Measurements from ENCODE around the gene GXYLT2. TPM values are rescaled to one million over a fixed set of nuclear protein-coding genes. Genes with fewer than 3 reads are reported as not detected.
A peak's percentile ranks its signal among the peaks of the same experiment; 100 is the strongest.
"Not testable (repeated sequence)": the region's sequence is repeated elsewhere in the genome, so short reads cannot be mapped to it uniquely, and the experiment has no call there.

Gene GXYLT2
- total RNA-seq, 1 experiment from 2014 or later, result not detected

DNA sequence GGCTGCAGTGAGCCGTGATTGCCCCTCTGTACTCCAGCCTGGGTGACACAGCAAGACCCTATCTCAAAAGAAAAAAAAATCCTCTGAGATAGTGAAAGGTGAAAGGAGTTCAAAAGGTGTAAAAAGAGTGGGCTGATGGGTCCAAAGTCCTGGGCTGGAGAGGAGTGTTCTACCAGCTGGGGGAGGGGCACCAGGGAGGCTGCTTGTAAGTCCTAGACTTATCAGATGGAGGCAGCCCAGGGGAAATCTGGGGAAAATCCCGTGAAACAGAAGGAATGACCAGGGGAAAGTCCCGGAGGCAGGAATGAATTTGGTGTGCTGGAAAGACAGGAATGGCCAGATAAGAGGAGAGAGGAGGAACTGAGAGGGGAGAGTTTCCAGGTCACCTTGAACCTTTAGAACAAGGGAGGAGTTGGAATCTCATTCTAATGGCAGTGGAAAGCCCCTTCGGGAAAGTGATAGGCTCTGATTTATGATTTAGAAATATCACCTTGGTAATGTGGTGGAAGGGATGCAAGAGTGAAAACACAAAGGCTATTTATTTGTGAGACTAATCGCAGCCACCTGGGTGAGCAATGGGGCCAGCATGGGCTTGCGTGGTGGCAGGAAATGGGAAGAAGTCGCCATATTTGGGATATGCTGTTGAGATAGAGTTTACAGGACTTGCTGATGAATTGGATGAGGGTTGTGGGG is 85.3 kb downstream of the GXYLT2 start:
- no peak for DNase-seq (ENCODE audit: low spot score)

DNA sequence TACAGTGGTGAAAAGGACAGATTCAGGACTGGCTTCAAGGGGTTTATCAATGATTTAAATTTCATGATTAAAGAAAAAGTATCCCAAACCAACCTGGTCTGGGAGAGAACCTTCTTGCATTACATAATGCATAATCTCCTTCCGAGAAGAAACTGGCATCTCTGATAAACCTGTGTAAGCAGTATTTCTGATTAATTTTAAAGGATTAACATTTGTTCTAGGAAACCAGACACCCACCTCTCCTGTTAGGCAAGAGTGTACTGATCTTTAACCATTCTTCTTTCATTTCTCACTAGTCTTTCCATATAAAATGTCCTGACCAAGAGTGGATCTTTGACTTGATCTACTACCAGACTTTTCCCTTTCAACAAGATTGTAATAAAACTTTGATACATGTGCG is 85.9 kb downstream of the GXYLT2 start:
- DNase-seq (ENCODE audit: low spot score), result no peak

DNA sequence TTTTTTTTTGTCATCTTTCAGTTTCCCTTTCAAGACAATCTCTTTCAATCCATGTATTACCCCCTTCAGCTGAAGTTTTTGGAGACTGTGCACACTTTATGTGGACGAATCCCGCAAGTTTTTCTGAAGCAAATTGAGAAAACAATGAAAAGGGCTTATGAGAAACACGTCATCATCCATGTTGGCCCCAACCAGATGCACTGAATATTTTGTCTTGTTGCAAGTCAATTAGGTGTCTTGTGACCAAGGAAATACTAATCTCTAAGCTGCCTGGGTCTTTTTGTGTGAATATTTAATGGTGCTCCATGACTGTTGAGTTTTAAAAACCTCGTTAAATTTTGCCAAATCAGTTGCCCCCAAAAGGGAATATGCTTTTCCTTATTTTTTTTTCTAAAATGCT is 87.1 kb downstream of the GXYLT2 start:
- no peak for DNase-seq (ENCODE audit: low spot score)

DNA sequence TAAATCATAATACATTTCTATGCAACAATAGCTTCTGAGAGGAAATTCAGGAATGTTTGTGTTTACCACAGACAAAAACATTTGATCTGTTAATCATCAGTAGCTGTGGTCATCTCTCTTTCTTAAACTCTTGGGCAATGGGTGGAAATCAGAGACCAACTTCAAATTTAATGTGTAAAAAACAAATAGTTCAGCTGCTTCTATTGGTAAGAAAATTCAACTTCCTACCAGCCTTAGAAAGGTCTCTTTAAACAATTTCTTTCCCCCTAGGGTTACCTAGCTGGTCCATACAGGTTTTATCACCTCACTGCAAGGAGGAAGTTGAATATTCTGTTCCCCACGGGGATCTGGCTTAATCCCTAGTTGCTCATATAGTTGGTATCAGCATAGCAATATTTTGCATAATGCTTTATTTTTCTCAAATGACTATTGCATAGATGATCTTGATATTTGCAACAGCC is 88.5 kb downstream of the GXYLT2 start:
- no peak for DNase-seq (ENCODE audit: low spot score)

DNA sequence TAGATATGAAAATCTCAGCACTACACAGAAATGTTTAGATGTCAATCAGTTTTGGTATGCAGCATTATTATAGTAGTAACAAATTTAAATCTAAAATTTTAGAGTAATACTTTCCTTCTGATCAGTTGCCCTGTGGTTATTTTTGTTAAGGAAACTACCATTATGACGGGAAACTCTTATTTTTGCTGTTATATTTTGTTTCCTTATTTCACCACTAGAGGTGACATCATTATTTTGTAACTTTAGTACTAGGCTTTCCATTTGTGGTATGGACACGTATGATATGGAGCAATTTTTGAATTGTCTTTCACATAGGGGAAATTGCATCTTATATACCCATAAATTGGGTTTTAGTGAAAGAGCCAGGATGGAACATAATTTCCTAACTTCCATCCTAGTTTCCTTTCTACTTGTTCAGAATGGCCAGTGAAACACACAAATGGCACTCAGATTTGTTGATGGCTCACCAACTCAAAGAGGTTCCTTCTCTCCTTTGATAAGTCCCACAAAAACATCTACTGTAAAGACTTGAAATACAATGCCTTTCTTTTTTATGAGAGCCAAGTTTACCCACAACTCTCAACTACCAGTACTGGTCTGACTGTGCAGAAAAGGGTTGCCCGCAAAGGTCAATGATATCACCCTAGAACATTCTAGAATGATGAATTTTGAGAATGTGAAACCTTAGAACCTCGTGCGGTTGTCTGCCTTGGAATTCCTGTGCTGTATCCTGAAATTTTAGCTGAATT is 89.4 kb downstream of the GXYLT2 start:
- DNase-seq (ENCODE audit: low spot score), result no peak

DNA sequence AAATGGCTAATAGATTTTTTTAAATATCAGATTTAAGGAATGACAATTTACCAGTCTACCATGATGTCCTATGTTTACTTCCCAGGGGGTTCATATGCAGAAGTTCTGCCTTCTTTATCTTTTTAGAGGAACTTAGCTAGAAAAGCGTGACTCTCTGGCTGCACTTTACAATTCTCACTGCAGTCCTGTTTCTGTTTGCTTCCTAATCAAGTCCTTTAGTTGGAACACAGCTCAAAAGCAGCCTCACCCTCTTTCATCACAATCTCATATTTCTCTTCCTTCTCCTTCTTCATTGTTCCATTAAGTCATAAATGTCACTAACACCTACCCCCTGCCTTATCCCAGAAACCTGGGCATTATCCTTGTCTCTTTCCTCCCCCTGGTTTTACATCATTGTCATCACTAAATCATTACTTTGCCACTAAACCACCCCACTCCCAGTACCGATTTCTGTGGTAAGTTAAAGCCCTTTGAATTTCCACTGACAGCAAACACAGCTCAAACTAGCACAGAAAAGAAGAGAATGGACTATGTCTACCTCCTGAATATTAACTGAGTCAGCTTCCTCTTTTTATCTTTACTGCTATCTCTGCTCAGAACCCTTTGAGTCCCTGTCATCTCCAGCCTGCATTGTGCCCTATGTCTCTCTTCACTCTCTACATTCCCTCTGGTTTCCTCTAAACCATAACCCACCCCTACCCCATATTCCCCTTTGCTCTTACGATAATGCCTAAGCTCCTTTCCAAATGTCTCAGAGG is 94.9 kb downstream of the GXYLT2 start:
- no peak for DNase-seq (ENCODE audit: low spot score)

DNA sequence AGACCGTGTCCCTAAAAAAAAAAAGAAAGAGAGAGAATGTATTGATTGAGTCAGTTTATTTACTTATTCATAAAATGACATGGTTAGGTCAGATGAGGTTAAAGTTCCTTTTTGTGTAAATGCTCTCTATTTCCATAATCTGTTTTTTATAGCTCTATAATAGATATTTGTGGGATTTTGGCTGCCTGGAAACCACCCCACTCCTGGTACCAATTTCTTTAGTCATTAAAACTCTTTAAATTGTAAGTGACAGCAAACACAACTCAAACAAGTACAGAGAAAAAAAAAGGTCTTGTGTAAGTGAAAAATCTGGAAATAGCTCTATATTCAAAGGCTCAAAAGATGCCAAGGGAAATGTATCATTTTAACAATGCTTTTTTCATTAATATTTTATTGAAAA is 97.7 kb downstream of the GXYLT2 start:
- DNase-seq (ENCODE audit: low spot score), result no peak

DNA sequence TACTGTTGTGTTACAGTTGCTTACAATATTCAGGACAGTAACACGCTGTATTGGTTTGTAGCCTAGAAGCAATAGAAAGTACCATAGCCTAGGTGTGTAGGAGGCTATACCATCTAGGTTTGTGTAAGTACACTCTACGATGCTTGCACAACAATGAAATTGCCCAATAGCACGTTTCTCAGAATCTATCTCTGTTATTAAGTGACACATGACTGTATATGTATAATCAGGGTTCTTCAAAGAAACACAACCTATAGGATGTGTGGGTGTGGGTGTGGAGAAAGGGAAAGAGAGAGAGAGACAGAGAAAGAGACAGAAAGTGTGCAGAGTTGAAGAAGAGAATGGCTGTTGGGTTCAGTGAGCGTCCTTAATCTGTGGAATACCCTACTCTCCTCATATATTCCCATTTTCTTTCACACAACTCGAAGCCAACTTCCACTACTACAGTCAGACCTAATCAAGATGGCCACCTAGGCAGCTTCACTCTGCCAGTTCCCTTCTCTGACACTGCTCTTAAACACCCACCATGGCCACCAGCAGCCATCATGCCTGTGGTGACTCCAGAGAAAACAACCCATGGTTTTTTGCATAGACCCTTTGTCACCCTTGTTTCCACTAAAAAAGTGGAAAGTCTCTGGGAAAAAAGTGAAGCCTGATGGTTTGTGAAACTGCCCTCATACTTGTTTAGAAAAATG is 103.0 kb downstream of the GXYLT2 start:
- DNase-seq (ENCODE audit: low spot score), result no peak

DNA sequence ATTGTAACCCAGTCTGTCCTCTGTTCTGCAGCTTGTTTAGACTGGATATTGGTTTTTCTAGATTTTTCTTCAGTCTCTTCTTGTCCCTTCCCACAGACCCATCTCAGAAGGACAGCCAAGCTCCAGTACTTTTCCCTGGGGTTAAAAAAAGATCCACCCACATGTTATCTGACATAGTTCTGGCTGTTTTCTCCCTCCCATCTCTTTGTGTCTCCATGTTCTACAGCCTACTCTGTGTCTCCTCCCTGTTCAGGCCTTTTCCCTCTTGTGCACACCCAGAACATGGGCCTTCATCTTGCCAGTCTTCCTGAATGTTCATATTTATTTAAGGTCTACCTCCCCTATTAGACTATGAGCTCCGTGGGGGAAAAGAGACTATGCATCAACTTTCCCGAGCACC is 103.7 kb downstream of the GXYLT2 start:
- DNase-seq (ENCODE audit: low spot score), result no peak

DNA sequence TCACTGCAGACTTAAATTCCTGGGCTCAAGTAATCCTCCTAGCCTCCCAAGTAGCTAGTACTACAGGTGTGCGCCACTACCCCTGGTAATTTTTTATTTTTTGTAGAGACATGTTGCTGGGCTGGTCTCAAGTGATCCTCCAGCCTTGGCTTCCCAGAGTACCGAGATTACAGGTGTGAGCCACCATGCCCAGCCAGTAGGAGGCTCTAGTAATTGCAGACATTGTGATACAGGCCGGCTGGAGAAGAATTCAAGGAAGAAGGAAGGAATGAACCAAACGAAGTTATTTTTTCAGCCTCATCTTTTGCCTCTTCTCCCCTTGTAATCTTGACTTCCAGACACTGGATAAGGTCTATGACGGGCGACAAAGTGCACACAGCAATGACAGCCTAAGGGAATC is 105.5 kb downstream of the GXYLT2 start:
- DNase-seq (ENCODE audit: low spot score), result peak; percentile 2

DNA sequence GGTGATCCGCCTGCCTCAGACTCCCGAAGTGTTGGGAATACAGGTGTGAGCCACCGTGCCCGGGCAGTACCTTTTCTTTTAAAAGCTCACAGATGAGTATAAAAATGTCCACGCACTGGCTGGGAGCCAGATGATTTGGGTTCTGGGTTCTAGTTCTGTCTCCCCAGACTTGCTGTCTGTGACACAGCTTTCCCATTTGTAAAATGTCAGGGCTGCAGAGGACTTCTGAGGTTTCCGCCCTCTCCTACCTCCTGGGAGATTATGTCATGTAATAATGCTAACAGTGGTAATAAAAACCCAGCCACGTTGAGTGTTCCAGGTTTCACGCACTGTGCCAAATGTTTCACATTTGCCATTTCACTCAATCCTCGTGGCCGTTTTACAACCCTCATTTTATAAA is 107.5 kb downstream of the GXYLT2 start:
- no peak for DNase-seq (ENCODE audit: low spot score)

DNA sequence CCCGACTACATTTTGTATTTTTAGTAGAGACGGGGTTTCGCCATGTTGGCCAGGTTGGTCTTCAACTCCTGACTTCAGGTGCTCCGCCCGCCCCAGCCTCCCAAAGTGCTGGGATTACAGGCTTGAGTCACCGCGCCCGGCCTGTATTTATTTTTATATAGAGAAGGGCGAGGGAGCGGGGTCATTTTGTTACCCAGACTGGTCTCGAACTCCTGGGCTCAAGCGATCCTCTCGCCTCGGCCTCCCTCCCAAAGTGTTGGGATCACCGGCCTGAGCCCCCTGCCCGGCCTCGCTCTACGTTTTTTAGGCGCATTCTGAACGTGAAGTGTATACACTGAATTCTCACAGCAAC is 108.3 kb downstream of the GXYLT2 start:
- DNase-seq (ENCODE audit: low spot score), result no peak

DNA sequence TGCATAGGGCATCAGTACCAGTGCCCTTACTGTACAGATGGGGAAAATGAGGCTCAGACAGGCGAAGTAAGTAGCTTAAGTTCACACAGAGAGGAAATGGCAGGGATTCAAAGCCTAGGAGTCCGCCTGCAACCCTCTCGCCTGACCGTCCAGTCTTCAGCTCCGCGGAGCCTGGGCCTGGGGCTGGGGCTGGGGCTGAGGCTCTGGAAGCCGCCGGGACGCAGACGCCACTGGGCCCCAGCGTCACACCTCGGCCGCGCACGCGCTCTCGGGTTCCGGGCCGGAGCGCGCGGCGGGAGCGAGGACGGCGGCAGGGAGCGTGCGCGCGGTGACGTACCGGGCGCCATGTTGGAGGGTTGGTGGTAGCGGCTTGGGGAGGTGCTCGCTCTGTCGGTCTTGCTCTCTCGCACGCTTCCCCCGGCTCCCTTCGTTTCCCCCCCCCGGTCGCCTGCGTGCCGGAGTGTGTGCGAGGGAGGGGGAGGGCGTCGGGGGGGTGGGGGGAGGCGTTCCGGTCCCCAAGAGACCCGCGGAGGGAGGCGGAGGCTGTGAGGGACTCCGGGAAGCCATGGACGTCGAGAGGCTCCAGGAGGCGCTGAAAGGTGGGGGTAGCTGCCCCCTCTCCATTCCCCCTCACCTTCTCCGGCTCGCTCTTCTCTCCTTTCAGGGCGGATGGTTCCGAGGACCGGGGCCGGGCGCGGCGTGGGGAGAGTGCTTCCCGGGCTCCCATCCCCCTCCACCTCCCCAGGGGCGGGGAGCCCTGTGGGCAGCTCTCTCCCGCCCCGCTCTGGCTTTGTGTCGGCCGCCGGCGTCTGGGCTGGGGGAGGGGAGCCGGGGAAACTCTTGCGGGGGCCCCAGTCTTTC is 108.9 kb downstream of the GXYLT2 start, which contains the start of gene PPP4R2:
PPP4R2 (plus strand) TSS at position 339 of the 861 bp plus-strand sequence; CDS start at position 566, 227 bp downstream.
- DNase-seq (ENCODE audit: low spot score), result peak; percentile 83

DNA sequence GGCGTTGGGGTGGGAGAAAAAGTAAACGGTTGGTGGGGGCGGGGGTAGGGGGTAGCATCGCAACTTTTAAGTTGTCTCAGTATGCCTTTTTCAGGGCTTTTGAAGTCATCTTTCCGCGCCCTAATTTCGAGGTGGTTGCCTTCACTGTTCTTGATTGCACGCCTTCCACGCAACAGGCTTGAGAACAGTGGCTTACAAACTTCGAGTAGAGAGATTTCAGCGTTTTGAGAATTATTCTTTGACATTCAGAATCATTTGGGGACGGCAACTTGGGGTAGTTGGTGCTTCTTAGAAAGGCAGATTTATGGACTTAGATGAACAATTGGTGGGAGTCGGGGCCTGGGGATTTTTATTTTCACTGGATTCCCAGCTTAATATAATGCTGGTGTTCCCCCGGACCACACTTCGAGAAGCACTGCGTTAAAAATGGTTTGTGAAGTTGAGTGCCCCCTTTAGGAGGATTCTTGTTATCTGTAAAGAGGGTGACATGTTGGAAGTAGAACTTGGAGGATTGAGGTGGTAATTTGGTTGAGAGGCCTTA is 109.6 kb downstream of the GXYLT2 start:
- DNase-seq (ENCODE audit: low spot score), result peak; percentile 56

DNA sequence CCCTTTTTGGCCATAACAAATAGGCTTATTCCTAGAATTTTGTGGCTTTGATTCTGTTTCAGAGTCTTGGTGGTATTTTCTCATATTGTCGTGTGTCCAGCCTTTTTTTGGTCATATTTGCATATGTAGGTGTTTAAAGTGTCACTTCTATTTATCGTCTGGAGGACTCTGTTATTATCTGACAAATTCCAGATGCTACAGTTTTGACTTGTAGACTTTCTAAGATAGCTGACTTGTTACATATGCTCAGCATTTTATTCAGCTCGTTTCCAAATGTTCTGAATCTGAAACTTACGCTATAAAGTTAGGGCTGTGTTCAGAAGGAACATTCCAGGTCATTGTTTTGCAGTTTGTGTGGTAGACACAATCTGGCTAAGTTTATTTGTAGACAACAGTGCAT is 110.6 kb downstream of the GXYLT2 start:
- DNase-seq (ENCODE audit: low spot score), result no peak

DNA sequence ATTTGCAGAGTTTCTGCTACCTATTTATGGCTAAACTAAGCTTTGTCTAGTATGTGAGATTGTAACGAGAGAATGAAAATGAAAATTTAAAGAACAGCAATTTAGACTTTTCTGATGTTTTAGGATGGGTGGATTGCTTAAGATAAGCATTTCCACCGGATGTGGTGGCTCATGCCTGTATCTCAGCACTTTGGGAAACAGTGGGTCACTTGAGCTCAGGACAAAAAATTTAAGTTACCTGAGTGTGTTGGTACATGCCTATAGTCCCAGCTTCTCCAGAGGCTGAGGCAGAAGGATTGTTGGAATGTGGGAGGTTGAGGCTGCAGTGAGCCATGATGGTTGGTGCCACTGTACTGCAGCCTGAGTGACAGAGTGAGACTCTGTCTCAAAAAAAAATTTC is 112.1 kb downstream of the GXYLT2 start:
- no peak for DNase-seq (ENCODE audit: low spot score)

DNA sequence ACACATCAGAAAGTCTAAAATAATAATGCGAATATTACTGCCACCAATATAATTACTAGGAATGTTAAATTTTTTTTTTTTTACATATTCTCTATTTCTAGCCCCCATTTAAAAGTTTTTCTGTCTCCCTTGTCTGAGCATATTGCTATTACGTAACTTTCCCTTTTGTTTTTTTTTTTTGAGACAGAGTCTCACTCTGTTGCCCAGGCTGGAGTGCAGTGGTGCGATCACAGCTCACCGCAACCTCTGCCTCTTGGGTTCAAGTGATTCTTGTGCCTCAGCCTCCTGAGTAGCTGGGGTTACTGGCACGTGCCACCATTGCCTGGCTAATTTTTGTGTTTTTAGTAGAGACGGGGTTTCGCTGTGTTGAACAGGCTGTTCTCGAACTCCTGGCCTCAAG is 115.2 kb downstream of the GXYLT2 start:
- not testable (repeated sequence) for DNase-seq (ENCODE audit: low spot score)

DNA sequence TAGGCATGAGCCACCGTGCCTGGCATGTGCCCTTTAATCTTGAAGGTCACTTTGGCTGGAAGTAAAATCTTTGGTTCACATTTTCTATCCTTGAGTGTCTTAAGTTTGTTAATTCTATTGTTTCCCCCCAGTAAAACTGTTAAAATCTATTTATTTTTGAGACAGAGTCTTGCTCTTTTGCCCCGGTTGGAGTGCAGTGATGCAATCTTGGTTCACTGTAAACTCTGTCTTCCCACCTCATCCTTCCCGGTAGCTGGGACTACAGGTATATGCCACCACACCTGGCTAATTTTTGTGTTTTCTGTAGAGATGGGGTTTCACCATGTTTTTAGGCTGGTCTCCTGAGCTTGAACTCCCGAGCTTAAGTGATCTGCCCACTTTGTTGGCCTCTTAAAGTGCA is 116.5 kb downstream of the GXYLT2 start:
- no peak for DNase-seq (ENCODE audit: low spot score)

DNA sequence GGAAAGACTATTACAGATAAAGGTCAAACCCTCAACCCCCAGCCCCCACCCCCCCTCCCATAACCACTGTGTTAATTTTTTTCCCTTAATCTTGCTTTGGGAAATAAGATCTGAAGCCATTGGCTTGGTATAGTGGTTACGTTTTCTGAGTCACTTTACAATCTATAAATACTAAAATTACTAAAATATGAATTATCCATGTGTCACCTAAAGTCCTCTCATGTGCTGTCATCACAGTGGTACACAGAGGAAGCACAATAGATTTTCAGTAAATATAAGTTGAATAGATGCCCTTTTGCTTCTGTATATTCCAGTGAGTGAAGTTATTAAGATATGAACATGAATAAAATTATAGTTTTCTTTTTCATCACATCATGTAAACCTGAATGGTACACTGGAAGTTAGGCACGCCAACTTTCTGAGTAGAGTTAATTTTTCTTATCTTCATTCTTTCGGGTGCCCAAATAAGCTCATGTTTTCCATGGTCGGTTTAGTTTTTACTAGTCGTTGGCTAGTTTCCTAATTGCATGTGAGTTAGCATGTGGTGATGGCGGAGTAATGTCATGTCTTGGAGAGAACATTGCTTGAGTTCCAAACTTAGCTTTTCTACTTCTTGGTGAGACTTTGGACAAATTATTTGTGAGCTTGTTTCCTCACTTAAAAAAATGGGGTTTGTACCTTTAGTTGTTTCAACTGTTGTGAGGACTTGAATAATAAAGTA is 120.3 kb downstream of the GXYLT2 start:
- DNase-seq (ENCODE audit: low spot score), result no peak

DNA sequence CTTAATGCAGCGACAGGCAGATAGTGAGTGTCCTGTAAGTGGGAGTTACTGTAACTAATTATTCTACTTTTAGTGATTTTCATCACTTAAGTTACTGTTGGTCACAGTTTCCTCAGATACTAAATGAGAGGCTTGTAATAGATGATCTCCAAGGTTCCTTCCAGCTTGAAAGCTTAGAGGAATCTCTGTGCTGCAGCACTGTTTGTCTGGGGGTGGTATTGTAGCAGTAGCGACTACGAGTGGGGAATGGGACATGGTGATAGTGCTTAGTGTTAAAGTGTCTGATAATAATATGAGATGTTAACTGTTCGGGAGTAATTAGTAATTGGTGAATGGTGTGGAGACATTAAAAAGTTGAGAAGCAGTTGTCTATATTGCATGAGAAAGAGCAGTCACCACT is 121.2 kb downstream of the GXYLT2 start:
- DNase-seq (ENCODE audit: low spot score), result no peak

Measured in HT-29 (cell line).